VCaP (cell line): ENCODE results near the gene TM4SF4.
A peak's percentile ranks its signal among the peaks of the same experiment; 100 is the strongest.

ENCODE experiments used
- H3K27ac ChIP-seq: fragments of 450-650 bp; 2 replicates; pipeline ENCODE4 v1.5.1; 2017
- CTCF ChIP-seq: fragments of 450-650 bp; conservative IDR thresholded peaks from 2 replicates; pipeline ENCODE4 v1.5.1; 2017; ENCODE audit warnings: mild to moderate bottlenecking, moderate library complexity

The TM4SF4 gene

GRCh38 chr3:149541091-149541491 lies 66.6 kb downstream of the TM4SF4 start:
- no peak for TF ChIP-seq CTCF
- no peak overlapping the region for H3K27ac ChIP-seq

DNA sequence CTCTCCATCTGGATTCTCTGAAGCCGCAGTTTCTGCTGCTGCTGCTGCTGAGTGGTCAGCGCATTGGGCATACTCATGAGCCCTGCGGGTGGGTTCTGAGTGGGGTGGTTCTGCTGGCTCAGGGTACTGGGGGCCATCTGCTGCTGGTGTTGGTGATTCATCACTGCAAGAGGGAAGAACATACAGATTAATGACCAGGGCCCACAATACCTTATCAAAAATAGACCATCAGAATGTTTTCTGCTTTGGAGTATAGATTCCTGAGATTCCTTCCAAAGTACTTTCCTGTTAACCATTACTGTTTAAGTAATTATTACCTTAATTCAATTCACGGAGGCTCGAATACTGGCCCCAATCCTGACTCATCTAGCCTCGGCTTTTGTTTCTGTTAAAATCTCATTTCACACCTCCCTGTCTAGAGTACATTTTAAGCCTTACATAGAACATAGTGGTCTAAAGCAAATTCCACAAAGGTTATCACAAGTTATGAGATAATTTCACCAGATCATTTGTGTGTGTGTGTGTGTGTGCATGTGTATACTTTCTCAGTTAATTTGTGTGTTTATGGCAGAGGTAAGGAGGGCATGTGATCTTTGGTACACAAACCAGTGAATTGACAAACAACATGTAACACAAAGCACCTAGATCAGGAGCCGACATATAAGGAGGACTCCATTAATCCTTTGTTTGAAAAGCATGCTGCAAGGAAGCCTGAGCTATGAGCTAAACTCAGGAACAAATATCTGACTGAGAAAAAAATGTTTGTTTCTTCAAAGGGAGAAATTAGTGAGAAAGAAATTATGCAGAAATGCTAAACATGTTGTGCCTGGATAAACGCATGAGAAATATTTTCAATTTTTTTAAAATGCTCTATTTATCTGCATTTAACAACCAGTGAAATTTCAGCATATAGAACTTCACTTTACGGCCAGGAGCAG lies 68.1 kb downstream of the TM4SF4 start:
- H3K27ac ChIP-seq, result peak overlapping the region; percentile 73
- no peak for TF ChIP-seq CTCF

DNA sequence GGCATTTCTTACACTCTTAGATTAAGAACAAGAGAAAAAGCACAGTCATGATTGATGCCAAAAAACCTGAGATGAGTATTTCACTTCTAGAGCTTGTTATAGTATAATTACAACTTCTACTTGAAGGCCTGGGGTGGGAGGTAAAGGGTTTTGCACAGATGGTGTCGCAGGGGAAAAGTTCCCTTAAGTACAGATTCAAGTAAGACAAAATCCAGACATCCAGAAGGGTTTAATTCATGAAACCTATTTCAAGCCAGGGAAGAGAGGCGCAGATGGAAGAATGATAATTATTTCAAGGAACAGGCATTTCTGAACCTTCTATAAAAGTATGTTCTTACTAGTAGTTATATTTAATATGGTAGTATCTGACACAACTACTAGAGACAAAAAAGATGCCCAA lies 70.6 kb downstream of the TM4SF4 start:
- no peak for TF ChIP-seq CTCF
- H3K27ac ChIP-seq, result no peak overlapping the region

DNA sequence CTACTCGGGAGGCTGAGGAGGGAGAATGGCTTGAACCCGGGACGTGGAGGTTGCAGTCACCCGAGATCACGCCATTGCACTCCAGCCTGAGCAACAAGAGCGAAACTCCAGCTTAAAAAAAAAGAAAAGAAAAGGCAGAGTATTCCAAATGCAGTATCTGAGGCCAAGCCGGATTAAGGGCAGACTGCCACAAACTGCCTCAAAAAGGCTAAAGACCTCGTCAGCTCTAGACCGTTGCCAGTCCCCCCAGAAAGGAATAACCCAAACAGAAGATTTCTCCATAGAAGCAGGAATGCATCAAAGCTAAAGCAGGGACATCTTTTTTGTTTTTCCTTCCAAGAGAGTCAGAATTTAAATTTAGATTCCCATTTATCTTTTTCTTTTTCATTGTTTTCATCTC lies 72.9 kb downstream of the TM4SF4 start:
- H3K27ac ChIP-seq, result no peak overlapping the region
- no peak for TF ChIP-seq CTCF

DNA sequence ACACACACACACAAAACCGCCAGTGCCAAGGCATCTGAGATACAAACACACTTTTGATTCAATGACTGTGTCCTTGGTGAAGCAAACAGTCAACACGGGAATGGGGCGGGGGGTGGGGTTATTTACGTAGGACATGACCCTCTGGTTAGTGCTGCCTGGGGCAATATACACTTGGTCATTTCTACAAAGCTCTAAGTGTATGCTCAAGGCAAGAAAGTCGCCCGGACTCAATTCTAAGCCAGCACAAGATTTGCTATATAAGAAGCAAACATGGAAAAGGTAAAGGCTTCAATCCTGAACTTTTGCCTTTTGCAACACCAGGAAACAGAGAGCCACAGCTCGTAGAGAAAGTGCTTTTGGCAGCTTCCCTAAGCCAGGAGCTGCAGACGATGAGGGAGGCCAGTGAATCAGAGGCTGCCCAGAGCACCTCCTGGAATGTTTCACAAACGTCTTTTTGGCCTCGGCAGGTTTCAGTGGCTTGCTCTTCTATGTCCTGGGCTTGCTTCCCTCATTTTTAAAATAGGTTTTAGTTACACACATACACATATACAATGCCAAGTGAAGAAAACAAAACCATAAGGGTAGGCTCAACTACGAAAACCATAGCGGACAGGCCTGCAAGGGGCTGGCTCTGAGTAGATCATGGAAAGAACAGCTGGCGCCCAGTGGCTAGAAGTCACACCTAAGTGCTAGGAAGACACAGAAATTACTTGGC lies 73.6 kb downstream of the TM4SF4 start:
- no peak for TF ChIP-seq CTCF
- no peak overlapping the region for H3K27ac ChIP-seq

DNA sequence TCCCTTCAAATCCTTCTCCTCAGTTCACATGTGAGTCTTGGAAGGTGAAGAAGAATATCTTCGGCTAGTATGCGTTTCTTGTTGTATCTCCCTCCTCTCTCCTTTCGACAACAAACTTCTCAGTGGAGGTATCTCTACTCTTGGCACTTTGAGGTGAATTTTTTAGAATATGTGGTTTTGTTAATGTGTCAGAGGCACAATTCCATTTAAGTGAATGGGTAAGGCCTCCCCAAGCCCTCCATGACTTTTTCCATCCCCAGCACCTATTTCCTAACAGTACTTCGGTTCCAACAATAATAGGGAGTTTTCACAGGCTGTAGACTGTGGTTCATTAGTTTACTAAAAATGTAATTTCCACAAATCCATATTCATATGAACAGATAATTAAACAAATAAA lies 74.2 kb downstream of the TM4SF4 start:
- no peak overlapping the region for H3K27ac ChIP-seq
- no peak for TF ChIP-seq CTCF

- H3K27ac ChIP-seq, result no peak overlapping the region
- TF ChIP-seq CTCF, result no peak
Measured at GRCh38 chr3:149551500-149551899, 77.0 kb downstream of the TM4SF4 start.
